WTC11 (cell line): ENCODE results near the gene MFSD11. TPM values are rescaled to one million over a fixed set of nuclear protein-coding genes. Genes with fewer than 3 reads are reported as not detected.

Experiments used
- ATAC-seq: fragments of 200-7000 bp; cut with Tn5 transposase; 2 replicates; pipeline ENCODE4 v1.10.0; 2021; ENCODE audit warnings: mild to moderate bottlenecking, moderate library complexity
- CTCF ChIA-PET: fragments of 300-600 bp; sonication (Branson Sonifier 250); formaldehyde crosslinking; loops from one replicate; lab custom pipeline; 2021; ENCODE audit warnings: antibody characterized with exemption; lab: Charles Lee
- POLR2A ChIA-PET: fragments of 350-600 bp; sonication (Branson Sonifier 250); formaldehyde crosslinking; loops from one replicate; lab custom pipeline; 2021; ENCODE audit warnings: antibody characterized with exemption; lab: Charles Lee
- DNase-seq: peaks from one replicate; pipeline ENCODE4 v3.0.0; 2021; ENCODE audit warnings: low spot score
- H3K27ac Mint-ChIP-seq: 2 replicates; pipeline ENCODE4 v1.8.0; 2021; ENCODE audit warnings: mixed read lengths
- H3K27me3 Mint-ChIP-seq: 2 replicates; pipeline ENCODE4 v1.8.0; 2021; ENCODE audit warnings: low read depth, mild to moderate bottlenecking, moderate library complexity, mixed read lengths
- H3K36me3 Mint-ChIP-seq: 2 replicates; pipeline ENCODE4 v1.8.0; 2021; ENCODE audit warnings: mixed read lengths
- H3K4me1 Mint-ChIP-seq: 2 replicates; pipeline ENCODE4 v1.8.0; 2022; ENCODE audit warnings: mixed read lengths
- H3K4me3 Mint-ChIP-seq: 2 replicates; pipeline ENCODE4 v1.8.0; 2021; ENCODE audit warnings: mild to moderate bottlenecking, moderate library complexity, mixed read lengths
- H3K9me3 Mint-ChIP-seq: 2 replicates; pipeline ENCODE4 v1.8.0; 2021; ENCODE audit warnings: mixed read lengths
- ATF3 ChIP-seq: sonication (generic); formaldehyde crosslinking; conservative IDR thresholded peaks from 2 replicates; pipeline ENCODE4 v1.8.1; 2022; ENCODE audit warnings: mild to moderate bottlenecking, missing genetic modification reagents
- ATF6 ChIP-seq: sonication (generic); formaldehyde crosslinking; IDR thresholded peaks from 2 replicates; pipeline ENCODE4 v1.8.1; 2023; ENCODE audit warnings: mild to moderate bottlenecking, missing genetic modification reagents
- CREB1 ChIP-seq: sonication (generic); formaldehyde crosslinking; IDR thresholded peaks from 2 replicates; pipeline ENCODE4 v1.8.0; 2023; ENCODE audit warnings: mild to moderate bottlenecking, missing genetic modification reagents
- EMX1 ChIP-seq: fragments of 250-450 bp; sonication (Bioruptor Pico); IDR thresholded peaks from 2 replicates; pipeline ENCODE4 v1.8.0; 2021; ENCODE audit warnings: mild to moderate bottlenecking
- FOXJ3 ChIP-seq: sonication (generic); formaldehyde crosslinking; IDR thresholded peaks from 2 replicates; pipeline ENCODE4 v1.9.0; 2021; ENCODE audit warnings: missing genetic modification reagents, mild to moderate bottlenecking, borderline replicate concordance
- GRHL2 ChIP-seq: fragments of 250-450 bp; sonication (Bioruptor Pico); IDR thresholded peaks from 2 replicates; pipeline ENCODE4 v1.8.0; 2022; ENCODE audit warnings: mild to moderate bottlenecking, moderate library complexity; ENCODE audit not compliant: insufficient replicate concordance, severe bottlenecking
- GTF2I ChIP-seq: fragments of 250-450 bp; sonication (Bioruptor Pico); conservative IDR thresholded peaks from 2 replicates; pipeline ENCODE4 v1.4.0; 2021; ENCODE audit warnings: mild to moderate bottlenecking
- IRF2 ChIP-seq: sonication (generic); formaldehyde crosslinking; IDR thresholded peaks from 2 replicates; pipeline ENCODE4 v1.8.0; 2022; ENCODE audit warnings: low read depth, missing genetic modification reagents, borderline replicate concordance
- JUN ChIP-seq: sonication (generic); formaldehyde crosslinking; IDR thresholded peaks from 2 replicates; pipeline ENCODE4 v1.8.0; 2023; ENCODE audit warnings: mild to moderate bottlenecking, missing genetic modification reagents
- KAT7 ChIP-seq: sonication (generic); formaldehyde crosslinking; IDR thresholded peaks from 2 replicates; pipeline ENCODE4 v1.8.1; 2023; ENCODE audit warnings: missing genetic modification reagents, mild to moderate bottlenecking, borderline replicate concordance
- NFATC4 ChIP-seq: fragments of 250-450 bp; sonication (Bioruptor Pico); IDR thresholded peaks from 2 replicates; pipeline ENCODE4 v1.9.0; 2021; ENCODE audit warnings: mild to moderate bottlenecking
- NFYB ChIP-seq: sonication (generic); formaldehyde crosslinking; conservative IDR thresholded peaks from 2 replicates; pipeline ENCODE4 v1.8.0; 2022; ENCODE audit warnings: low read depth, missing genetic modification reagents
- NR1H2 ChIP-seq: sonication (generic); formaldehyde crosslinking; IDR thresholded peaks from 2 replicates; pipeline ENCODE4 v1.9.0; 2021; ENCODE audit warnings: mild to moderate bottlenecking, moderate library complexity, missing genetic modification reagents
- OVOL2 ChIP-seq: fragments of 250-450 bp; sonication (Bioruptor Pico); IDR thresholded peaks from 2 replicates; pipeline ENCODE4 v1.9.0; 2021; ENCODE audit warnings: mild to moderate bottlenecking, borderline replicate concordance
- PREB ChIP-seq: sonication (generic); formaldehyde crosslinking; IDR thresholded peaks from 2 replicates; pipeline ENCODE4 v1.8.1; 2022; ENCODE audit warnings: mild to moderate bottlenecking, missing genetic modification reagents, moderate library complexity, borderline replicate concordance
- RORB ChIP-seq: fragments of 250-450 bp; sonication (Bioruptor Pico); IDR thresholded peaks from 2 replicates; pipeline ENCODE4 v1.9.0; 2021; ENCODE audit warnings: mild to moderate bottlenecking
- SMAD4 ChIP-seq: sonication (generic); formaldehyde crosslinking; IDR thresholded peaks from 2 replicates; pipeline ENCODE4 v1.8.0; 2022; ENCODE audit warnings: mild to moderate bottlenecking, missing genetic modification reagents
- SOX15 ChIP-seq: fragments of 250-450 bp; sonication (Bioruptor Pico); IDR thresholded peaks from 2 replicates; pipeline ENCODE4 v1.9.0; 2021; ENCODE audit warnings: mild to moderate bottlenecking
- SP1 ChIP-seq: sonication (generic); formaldehyde crosslinking; conservative IDR thresholded peaks from 2 replicates; pipeline ENCODE4 v1.8.1; 2022; ENCODE audit warnings: missing genetic modification reagents
- STAT6 ChIP-seq: sonication (generic); formaldehyde crosslinking; conservative IDR thresholded peaks from 2 replicates; pipeline ENCODE4 v1.8.1; 2023; ENCODE audit warnings: mild to moderate bottlenecking, low read depth, missing genetic modification reagents, moderate library complexity
- TEAD1 ChIP-seq: sonication (generic); formaldehyde crosslinking; IDR thresholded peaks from 2 replicates; pipeline ENCODE4 v1.8.0; 2022; ENCODE audit warnings: mild to moderate bottlenecking, missing genetic modification reagents
- USF1 ChIP-seq: sonication (generic); formaldehyde crosslinking; IDR thresholded peaks from 2 replicates; pipeline ENCODE4 v1.8.0; 2022; ENCODE audit warnings: mild to moderate bottlenecking, missing genetic modification reagents
- USF2 ChIP-seq: sonication (generic); formaldehyde crosslinking; IDR thresholded peaks from 2 replicates; pipeline ENCODE4 v1.8.1; 2023; ENCODE audit warnings: mild to moderate bottlenecking, missing genetic modification reagents, moderate library complexity
- ZNF232 ChIP-seq: sonication (generic); formaldehyde crosslinking; IDR thresholded peaks from 2 replicates; pipeline ENCODE4 v1.8.0; 2022; ENCODE audit warnings: mild to moderate bottlenecking, missing genetic modification reagents
- ZNF263 ChIP-seq: sonication (generic); formaldehyde crosslinking; IDR thresholded peaks from 2 replicates; pipeline ENCODE4 v1.8.1; 2022; ENCODE audit warnings: low read depth, mild to moderate bottlenecking, moderate library complexity, missing genetic modification reagents
- ZNF317 ChIP-seq: sonication (generic); formaldehyde crosslinking; IDR thresholded peaks from 2 replicates; pipeline ENCODE4 v1.8.1; 2023; ENCODE audit warnings: low read depth, mild to moderate bottlenecking, moderate library complexity, missing genetic modification reagents, borderline replicate concordance
- ZSCAN18 ChIP-seq: fragments of 250-450 bp; sonication (Bioruptor Pico); IDR thresholded peaks from 2 replicates; pipeline ENCODE4 v2.1.2; 2022; ENCODE audit warnings: mild to moderate bottlenecking, moderate library complexity
- total RNA-seq: library from RNA; stranded (reverse); gene quantifications from 3 replicates; pipeline ENCODE4 v1.2.3, GENCODE V29; 2021

Gene MFSD11
- total RNA-seq, 1 experiment from 2014 or later, result 16.6 TPM

GRCh38 chr17:76715496-76715830 lies 22.5 kb upstream of the MFSD11 start (continued):
- TF ChIP-seq SOX15 (CRISPR knock-in tag) (no peak), JUN (no peak), KAT7 (CRISPR knock-in tag) (no peak), GTF2I (CRISPR knock-in tag) (no peak), ZNF232 (CRISPR knock-in tag) (no peak), EMX1 (CRISPR knock-in tag) (no peak), PREB (CRISPR knock-in tag) (no peak), ATF3 (CRISPR knock-in tag) (no peak), NFYB (CRISPR knock-in tag) (no peak), ZNF317 (no peak), NFATC4 (CRISPR knock-in tag) (no peak)
- TF ChIP-seq, all 79 proteins: peak for 0

- no peak for TF ChIP-seq SMAD4
- no peak for TF ChIP-seq RORB (CRISPR knock-in tag)
- no peak for TF ChIP-seq OVOL2
- no peak for TF ChIP-seq STAT6 (CRISPR knock-in tag)
- TF ChIP-seq ZSCAN18 (CRISPR knock-in tag), result no peak
- TF ChIP-seq IRF2 (CRISPR knock-in tag), result no peak
- no peak overlapping the region for H3K4me3 Mint-ChIP-seq
- H3K27ac Mint-ChIP-seq, result peak overlapping the region; percentile 21; the same call in 1 of the 2 replicates
- peaks cover 47% of the 10 kb centered on the region for H3K36me3 Mint-ChIP-seq
- no peaks in the 10 kb centered on the region for H3K27me3 Mint-ChIP-seq
- no peak for DNase-seq
- peaks cover 4% of the 10 kb centered on the region for H3K4me1 Mint-ChIP-seq
- no peak for ATAC-seq
- POLR2A ChIA-PET, result no interaction called here
- CTCF ChIA-PET, result interaction anchor here (0.5 to 2.7 kb wide), 4 partner anchors 8 to 35 kb away, joined by 3 to 13 read pairs (median 7); no protein-coding TSS in a partner anchor
- no peaks in the 10 kb centered on the region for H3K9me3 Mint-ChIP-seq
Measured at GRCh38 chr17:76716146-76716838, 21.6 kb upstream of the MFSD11 start.

- Mint-ChIP-seq H3K4me1 (no peaks in the 10 kb centered on the region), H3K27ac (no peak overlapping the region), H3K36me3 (peaks cover 52% of the 10 kb centered on the region), H3K27me3 (no peaks in the 10 kb centered on the region), H3K9me3 (no peaks in the 10 kb centered on the region), H3K4me3 (no peak overlapping the region)
- DNase-seq (no peak), ATAC-seq (no peak)
- POLR2A ChIA-PET, result no interaction called here
- CTCF ChIA-PET, result interaction anchor here (0.5 to 2.7 kb wide), 3 partner anchors 9 to 35 kb away, joined by 3 to 13 read pairs (median 10); no protein-coding TSS in a partner anchor
- TF ChIP-seq IRF2 (CRISPR knock-in tag) (no peak), USF1 (CRISPR knock-in tag) (no peak), CREB1 (CRISPR knock-in tag) (no peak), ZNF263 (no peak), GRHL2 (no peak), FOXJ3 (CRISPR knock-in tag) (no peak), TEAD1 (no peak), USF2 (CRISPR knock-in tag) (no peak), ATF6 (no peak), SP1 (CRISPR knock-in tag) (no peak), NR1H2 (no peak)
Measured at GRCh38 chr17:76716839-76717215, 21.1 kb upstream of the MFSD11 start.
